IMR-90 (cell line): Measurements from ENCODE around the gene LEP. TPM values are rescaled to one million over a fixed set of nuclear protein-coding genes. Genes with fewer than 3 reads are reported as not detected.

Experiments used
- ATAC-seq: fragments of 200-7000 bp; cut with Tn5 transposase; 2 replicates; pipeline ENCODE4 v1.9.1; 2020; ENCODE audit warnings: low read depth, mild to moderate bottlenecking, moderate library complexity
- BruUV-seq: library from RNA; stranded (reverse); fragments of 400-500 nt; replicated peaks from 2 replicates; lab custom pipeline; 2021; lab: Mats Ljungman, UMichigan
- CTCF ChIA-PET: fragments of 300-600 bp; formaldehyde crosslinking; extraction: SDS; loops from one replicate; lab custom pipeline; 2021; ENCODE audit warnings: antibody characterized with exemption; lab: Yijun Ruan, JAX
- POLR2A ChIA-PET: fragments of 300-600 bp; sonication (Branson Sonifier 250); formaldehyde crosslinking; loops from one replicate; lab custom pipeline; 2022; ENCODE audit warnings: antibody characterized with exemption; ENCODE audit not compliant: unreplicated experiment; lab: Charles Lee
- DNase-seq: peaks from one replicate; pipeline ENCODE4 v3.0.0; 2013
- H2AFZ ChIP-seq: replicated peaks from 2 replicates; pipeline ENCODE3; 2013; ENCODE audit warnings: low read length, mild to moderate bottlenecking; ENCODE audit not compliant: poor library complexity
- H2AK5ac ChIP-seq: 2 replicates; pipeline ENCODE4 v1.6.1; 2013; ENCODE audit warnings: low read depth, low read length, inconsistent platforms
- H2AK9ac ChIP-seq: replicated peaks from 2 replicates; pipeline ENCODE3; 2013; ENCODE audit warnings: mild to moderate bottlenecking, low read depth, low read length, moderate library complexity; ENCODE audit not compliant: poor library complexity
- H2BK120ac ChIP-seq: 2 replicates; pipeline ENCODE4 v1.6.1; 2013; ENCODE audit warnings: low read depth, low read length, inconsistent platforms
- H2BK15ac ChIP-seq: 3 replicates; pipeline ENCODE4 v1.6.1; 2013; ENCODE audit warnings: low read depth, low read length, inconsistent platforms
- H2BK20ac ChIP-seq: 2 replicates; pipeline ENCODE4 v1.6.1; 2013; ENCODE audit warnings: low read depth, mild to moderate bottlenecking, inconsistent platforms, low read length, moderate library complexity
- H2BK5ac ChIP-seq: 2 replicates; pipeline ENCODE4 v1.6.1; 2013; ENCODE audit warnings: mild to moderate bottlenecking, low read depth, low read length, inconsistent platforms; ENCODE audit not compliant: poor library complexity, severe bottlenecking
- H3K14ac ChIP-seq: replicated peaks from 2 replicates; pipeline ENCODE4 v1.6.1; 2013; ENCODE audit warnings: low read depth, low read length, inconsistent platforms
- H3K18ac ChIP-seq: 2 replicates; pipeline ENCODE4 v1.6.1; 2013; ENCODE audit warnings: low read depth, low read length, control low read depth
- H3K23ac ChIP-seq: 2 replicates; pipeline ENCODE4 v1.6.1; 2013; ENCODE audit warnings: low read depth, low read length, inconsistent platforms
- H3K27ac ChIP-seq: 2 replicates; pipeline ENCODE4 v1.5.1; 2013; ENCODE audit warnings: mild to moderate bottlenecking, control low read depth, low read length; ENCODE audit not compliant: insufficient read depth
- H3K27me3 ChIP-seq: 2 replicates; pipeline ENCODE4 v1.6.1; 2013; ENCODE audit warnings: low read length; ENCODE audit not compliant: control insufficient read depth, insufficient read depth
- H3K36me3 ChIP-seq: 2 replicates; pipeline ENCODE4 v1.6.1; 2013; ENCODE audit warnings: low read length, mixed read lengths; ENCODE audit not compliant: control insufficient read depth, insufficient read depth
- H3K4ac ChIP-seq: 2 replicates; pipeline ENCODE4 v1.6.1; 2013; ENCODE audit warnings: low read depth, low read length, inconsistent platforms
- H3K4me1 ChIP-seq: 2 replicates; pipeline ENCODE4 v1.6.1; 2013; ENCODE audit warnings: low read length, mixed read lengths; ENCODE audit not compliant: control insufficient read depth, insufficient read depth
- H3K4me2 ChIP-seq: 2 replicates; pipeline ENCODE4 v1.6.1; 2013; ENCODE audit warnings: low read depth, mild to moderate bottlenecking, control low read depth, low read length, moderate library complexity
- H3K4me3 ChIP-seq: 2 replicates; pipeline ENCODE4 v1.5.1; 2013; ENCODE audit warnings: low read depth, mild to moderate bottlenecking, control low read depth, low read length, moderate library complexity; ENCODE audit not compliant: insufficient read depth
- H3K56ac ChIP-seq: 2 replicates; pipeline ENCODE4 v1.6.1; 2013; ENCODE audit warnings: low read length, inconsistent platforms; ENCODE audit not compliant: insufficient read depth; ENCODE audit errors: extremely low read depth
- H3K79me1 ChIP-seq, 2 experiments: 2 replicates each; pipeline ENCODE4 v1.6.1; 2013; ENCODE audit warnings: low read length in 2 of 2, inconsistent platforms in 1 of 2, low read depth in 1 of 2
- H3K9ac ChIP-seq: 2 replicates; pipeline ENCODE4 v1.6.1; 2013; ENCODE audit warnings: low read depth, low read length, control low read depth
- H3K9me1 ChIP-seq: 2 replicates; pipeline ENCODE4 v1.6.1; 2013; ENCODE audit warnings: low read length, inconsistent platforms; ENCODE audit not compliant: insufficient read depth
- H3K9me3 ChIP-seq: 2 replicates; pipeline ENCODE4 v1.6.1; 2013; ENCODE audit warnings: low read length; ENCODE audit not compliant: control insufficient read depth, insufficient read depth
- H4K20me1 ChIP-seq: 2 replicates; pipeline ENCODE4 v1.6.1; 2013; ENCODE audit warnings: low read length, inconsistent platforms; ENCODE audit not compliant: insufficient read depth
- H4K5ac ChIP-seq: 2 replicates; pipeline ENCODE4 v1.6.1; 2013; ENCODE audit warnings: mild to moderate bottlenecking, low read depth, low read length, control low read depth
- H4K8ac ChIP-seq, 2 experiments: 2 replicates each; pipeline ENCODE4 v1.6.1; 2013; ENCODE audit warnings: low read depth in 2 of 2, low read length in 2 of 2, control low read depth in 1 of 2, inconsistent platforms in 1 of 2
- H4K91ac ChIP-seq: 2 replicates; pipeline ENCODE4 v1.6.1; 2013; ENCODE audit warnings: low read depth, low read length, inconsistent platforms; ENCODE audit not compliant: insufficient read depth
- BHLHE40 ChIP-seq: fragments of 150-350 bp; IDR thresholded peaks from 2 replicates; pipeline ENCODE4 v1.6.1; 2016; ENCODE audit warnings: mild to moderate bottlenecking, low read depth, low read length
- CEBPB ChIP-seq: IDR thresholded peaks from 2 replicates; pipeline ENCODE4 v1.6.1; 2012; ENCODE audit warnings: low read depth, low read length, improper control_type of control experiment
- CHD1 ChIP-seq: IDR thresholded peaks from 2 replicates; pipeline ENCODE4 v1.6.1; 2012; ENCODE audit warnings: low read depth, low read length, improper control_type of control experiment
- ELK1 ChIP-seq: fragments of 150-350 bp; IDR thresholded peaks from 2 replicates; pipeline ENCODE4 v1.6.1; 2016; ENCODE audit warnings: low read depth, mild to moderate bottlenecking, low read length, moderate library complexity, borderline replicate concordance
- FOS ChIP-seq: fragments of 150-350 bp; IDR thresholded peaks from 2 replicates; pipeline ENCODE4 v1.6.1; 2016; ENCODE audit warnings: low read depth, low read length
- MAFK ChIP-seq: IDR thresholded peaks from 2 replicates; pipeline ENCODE4 v1.6.1; 2012; ENCODE audit warnings: low read depth, low read length, improper control_type of control experiment
- MAZ ChIP-seq: IDR thresholded peaks from 2 replicates; pipeline ENCODE4 v1.6.1; 2012; ENCODE audit warnings: low read depth, mild to moderate bottlenecking, low read length, improper control_type of control experiment, moderate library complexity, borderline replicate concordance
- MXI1 ChIP-seq: IDR thresholded peaks from 2 replicates; pipeline ENCODE4 v1.6.1; 2012; ENCODE audit warnings: low read depth, mild to moderate bottlenecking, low read length, moderate library complexity, borderline replicate concordance
- NFE2L2 ChIP-seq: fragments of 150-350 bp; IDR thresholded peaks from 2 replicates; pipeline ENCODE4 v1.6.1; 2016; ENCODE audit warnings: low read depth, mild to moderate bottlenecking, low read length
- POLR2A ChIP-seq: IDR thresholded peaks from 2 replicates; pipeline ENCODE4 v1.6.1; 2012; ENCODE audit warnings: mild to moderate bottlenecking, low read depth, low read length
- RAD21 ChIP-seq: IDR thresholded peaks from 2 replicates; pipeline ENCODE4 v1.6.1; 2012; ENCODE audit warnings: low read length, improper control_type of control experiment
- RCOR1 ChIP-seq: IDR thresholded peaks from 2 replicates; pipeline ENCODE4 v1.6.1; 2012; ENCODE audit warnings: mild to moderate bottlenecking, low read length, improper control_type of control experiment; ENCODE audit not compliant: insufficient replicate concordance
- RFX5 ChIP-seq: IDR thresholded peaks from 2 replicates; pipeline ENCODE4 v1.8.0; 2012; ENCODE audit warnings: low read depth, mild to moderate bottlenecking, low read length, moderate library complexity
- SMC3 ChIP-seq: fragments of 150-350 bp; IDR thresholded peaks from 2 replicates; pipeline ENCODE4 v1.6.1; 2016; ENCODE audit warnings: low read depth, mild to moderate bottlenecking, antibody characterized with exemption, low read length, moderate library complexity
- WGBS, 2 experiments: methylation state at CpG; one replicate each; pipeline versions ENCODE4 v1.1.5 to v1.1.7; 2013; ENCODE audit warnings: missing lambda C conversion rate in 2 of 2; ENCODE audit not compliant: insufficient read length in 1 of 2; ENCODE audit errors: extremely low coverage in 2 of 2; 5-methylcytosine and 5-hydroxymethylcytosine counted together
- dilution Hi-C: fragments of 300-500 bp; cut with HindIII; formaldehyde crosslinking; loops from one replicate; pipeline ENCODE4 v1.14.3; 2018; ENCODE audit warnings: low sequenced_read_pairs; ENCODE audit not compliant: unreplicated experiment
- in situ Hi-C: fragments of 300-500 bp; cut with MboI; formaldehyde crosslinking; loops from 3 replicates; pipeline ENCODE4 v1.14.3; 2019; ENCODE audit warnings: low sequenced_read_pairs, inconsistent platforms, mixed read lengths
- intact Hi-C: fragments of 100-400 bp; cut with micrococcal nuclease; formaldehyde crosslinking; loops from 2 replicates; pipeline ENCODE4 v1.10.0; 2022
- polyA plus RNA-seq, 3 experiments: library from polyadenylated mRNA; depleted of rRNA; stranded (reverse); fragments of >200 nt; gene quantifications; 2 replicates each; pipeline ENCODE4 v1.2.3, GENCODE V29; 2012; ENCODE audit warnings: low replicate concordance in 1 of 3
- total RNA-seq: library from RNA; depleted of rRNA; stranded (reverse); fragments of >200 nt; gene quantifications from 2 replicates; pipeline ENCODE4 v1.2.3, GENCODE V29; 2012
- TF ChIP-seq, protein P1 (sequence below): conservative IDR thresholded peaks from 2 replicates; pipeline ENCODE4 v1.5.1; 2012; ENCODE audit warnings: mild to moderate bottlenecking, low read depth, low read length, improper control_type of control experiment

LEP gene
- total and polyA plus RNA-seq, 2 of the 4 experiments (the other 2 are of a cell fraction), result not detected

DNA sequence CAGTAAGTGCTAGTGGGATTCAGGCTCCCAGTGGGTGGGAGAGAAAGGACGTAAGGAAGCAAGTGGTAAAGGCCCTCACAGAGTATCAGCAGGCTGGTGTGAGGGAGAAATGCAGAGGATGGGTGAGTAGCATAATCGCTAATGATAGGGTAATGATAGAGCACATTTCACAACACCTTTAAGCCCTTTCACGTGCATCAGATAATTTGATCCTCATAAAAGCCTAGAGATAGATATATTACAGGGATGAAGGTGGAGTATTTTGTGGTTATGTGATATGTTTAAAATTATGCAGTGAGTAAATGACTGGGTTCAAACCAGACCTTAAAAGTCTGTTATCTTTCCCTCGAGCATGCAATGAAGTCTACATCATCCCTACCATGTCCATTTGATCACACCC, 10.3 kb downstream of the LEP start:
- POLR2A ChIA-PET, result no interaction called here
- ATAC-seq (no peak), DNase-seq (no peak)
- Histone ChIP-seq H3K27ac (no peak overlapping the region), H3K18ac (no peak overlapping the region), H3K4me3 (no peak overlapping the region), H4K5ac (no peak overlapping the region), H3K4me2 (no peak overlapping the region), H4K91ac (no peak overlapping the region), H3K4me1 (no peaks in the 10 kb centered on the region), H3K14ac (no peak overlapping the region), H2BK5ac (no peak overlapping the region), H3K9me3 (no peaks in the 10 kb centered on the region), H3K9me1 (no peaks in the 10 kb centered on the region), H4K8ac (no peak overlapping the region), H3K56ac (no peak overlapping the region), H3K23ac (no peak overlapping the region), H3K9ac (no peak overlapping the region), H3K27me3 (peaks cover 53% of the 10 kb centered on the region), H2BK15ac (no peak overlapping the region), H2BK120ac (no peak overlapping the region), H2AK9ac (no peak overlapping the region), H2AK5ac (no peak overlapping the region), H4K20me1 (no peaks in the 10 kb centered on the region), H2BK20ac (no peak overlapping the region), H3K4ac (no peak overlapping the region), H3K36me3 (no peaks in the 10 kb centered on the region), H3K79me1 (no peaks in the 10 kb centered on the region), H2AFZ (no peak overlapping the region)
- intact Hi-C loops (no loop called here), in situ Hi-C loops (no loop called here), dilution Hi-C loops (no loop called here)
- WGBS, 2 experiments, result 29% methylated on average over 1 of the region's 4 CpGs; no CpG with 5 or more reads in 1 of the 2 experiments
- TF ChIP-seq NFE2L2 (no peak), ELK1 (no peak), RAD21 (no peak), POLR2A (no peak), CHD1 (no peak), BHLHE40 (no peak), MAFK (no peak), CEBPB (no peak), FOS (no peak), MXI1 (no peak), RFX5 (no peak), RCOR1 (no peak), MAZ (no peak), SMC3 (no peak)
- TF ChIP-seq, protein P1, sequence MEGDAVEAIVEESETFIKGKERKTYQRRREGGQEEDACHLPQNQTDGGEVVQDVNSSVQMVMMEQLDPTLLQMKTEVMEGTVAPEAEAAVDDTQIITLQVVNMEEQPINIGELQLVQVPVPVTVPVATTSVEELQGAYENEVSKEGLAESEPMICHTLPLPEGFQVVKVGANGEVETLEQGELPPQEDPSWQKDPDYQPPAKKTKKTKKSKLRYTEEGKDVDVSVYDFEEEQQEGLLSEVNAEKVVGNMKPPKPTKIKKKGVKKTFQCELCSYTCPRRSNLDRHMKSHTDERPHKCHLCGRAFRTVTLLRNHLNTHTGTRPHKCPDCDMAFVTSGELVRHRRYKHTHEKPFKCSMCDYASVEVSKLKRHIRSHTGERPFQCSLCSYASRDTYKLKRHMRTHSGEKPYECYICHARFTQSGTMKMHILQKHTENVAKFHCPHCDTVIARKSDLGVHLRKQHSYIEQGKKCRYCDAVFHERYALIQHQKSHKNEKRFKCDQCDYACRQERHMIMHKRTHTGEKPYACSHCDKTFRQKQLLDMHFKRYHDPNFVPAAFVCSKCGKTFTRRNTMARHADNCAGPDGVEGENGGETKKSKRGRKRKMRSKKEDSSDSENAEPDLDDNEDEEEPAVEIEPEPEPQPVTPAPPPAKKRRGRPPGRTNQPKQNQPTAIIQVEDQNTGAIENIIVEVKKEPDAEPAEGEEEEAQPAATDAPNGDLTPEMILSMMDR, result no peak
- no TSS peak for BruUV-seq
- CTCF ChIA-PET, result no interaction called here
